SK-N-SH treated with all-trans-retinoic acid at 6 μM for 48 hours (cell line): ENCODE measurements around the gene RPLP2.

ENCODE experiments used
- ARNTL ChIP-seq: fragments of 450-650 bp; formaldehyde crosslinking; IDR thresholded peaks from 2 replicates; pipeline ENCODE4 v1.5.0; 2020; ENCODE audit warnings: low read depth, mild to moderate bottlenecking, moderate library complexity, borderline replicate concordance
- BACH2 ChIP-seq: fragments of 250-450 bp; sonication (Bioruptor Pico); IDR thresholded peaks from 2 replicates; pipeline ENCODE4 v1.9.0; 2021; ENCODE audit warnings: mild to moderate bottlenecking, borderline replicate concordance
- ISL1 ChIP-seq: fragments of 250-450 bp; sonication (Bioruptor Pico); IDR thresholded peaks from 2 replicates; pipeline ENCODE4 v2.1.2; 2022; ENCODE audit warnings: mild to moderate bottlenecking, moderate library complexity
- POU6F1 ChIP-seq: fragments of 250-450 bp; sonication (Bioruptor Pico); IDR thresholded peaks from 2 replicates; pipeline ENCODE4 v1.8.0; 2021; ENCODE audit warnings: low read depth, mild to moderate bottlenecking, moderate library complexity, borderline replicate concordance
- RARB ChIP-seq: fragments of 250-450 bp; sonication (Bioruptor Pico); IDR thresholded peaks from 2 replicates; pipeline ENCODE4 v1.8.0; 2021; ENCODE audit warnings: mild to moderate bottlenecking, moderate library complexity
- ZFP3 ChIP-seq: fragments of 250-450 bp; sonication (Bioruptor Pico); IDR thresholded peaks from 2 replicates; pipeline ENCODE4 v1.5.0; 2020; ENCODE audit warnings: mild to moderate bottlenecking, moderate library complexity
- ZFP30 ChIP-seq: fragments of 450-650 bp; formaldehyde crosslinking; IDR thresholded peaks from 2 replicates; pipeline ENCODE4 v1.5.0; 2022; ENCODE audit warnings: mild to moderate bottlenecking, moderate library complexity

GRCh38 chr11:858053-858761 lies 48.4 kb downstream of the RPLP2 start:
- no peak for TF ChIP-seq ARNTL (CRISPR knock-in tag)
- TF ChIP-seq ZFP3 (CRISPR knock-in tag): no peak
- TF ChIP-seq POU6F1 (CRISPR knock-in tag): no peak
- no peak for TF ChIP-seq ZFP30 (CRISPR knock-in tag)
- TF ChIP-seq BACH2 (CRISPR knock-in tag): no peak
- TF ChIP-seq RARB (CRISPR knock-in tag): no peak
- TF ChIP-seq ISL1: no peak
